ENCODE measurements around the gene SSH2.

The SSH2 gene

DNA sequence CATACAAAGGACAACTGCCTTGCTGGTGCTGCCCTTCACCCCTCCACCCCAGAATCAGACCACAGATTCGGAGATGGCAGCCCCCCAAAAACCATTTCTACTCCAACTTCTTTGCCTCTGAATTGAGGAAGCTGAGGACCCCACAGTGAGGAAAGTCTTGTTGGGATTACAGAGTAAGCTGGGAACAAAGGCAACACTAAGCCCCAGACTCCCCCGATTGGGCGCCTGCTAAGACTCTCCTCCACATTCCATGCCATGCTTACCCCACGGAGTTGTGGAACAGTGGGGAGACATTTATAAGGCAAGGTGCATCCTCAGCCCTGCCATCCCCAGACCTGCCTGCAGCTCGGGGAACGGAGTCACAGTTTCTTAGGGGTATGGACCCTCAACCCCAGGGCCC lies 342.4 kb downstream of the SSH2 start:
- Histone ChIP-seq H3K27me3 (replicated peaks; ENCODE audit: insufficient read depth, low read length) (no peaks in the 10 kb centered on the region), H3K9ac (ENCODE audit: low read length) (peak overlapping the region; percentile 68; the same call in 1 of the 2 replicates), H3K9me3 (replicated peaks; ENCODE audit: insufficient read depth, low read length) (no peaks in the 10 kb centered on the region), H3K9me2 (replicated peaks; ENCODE audit: insufficient read depth, low read length) (no peaks in the 10 kb centered on the region), H3K4me2 (ENCODE audit: low read depth, low read length) (peak overlapping the region; percentile 90; the same call in 1 of the 2 replicates), H2AFZ (ENCODE audit: low read length) (no peak overlapping the region), H4K20me1 (ENCODE audit: insufficient read depth, low read length) (no peaks in the 10 kb centered on the region), H3K4me1 (ENCODE audit: low read length) (peaks cover 29% of the 10 kb centered on the region), H3K79me2 (ENCODE audit: low read length) (peaks cover 55% of the 10 kb centered on the region), H3K4me3 (ENCODE audit: low read length) (peak overlapping the region; percentile 78; the same call in 1 of the 2 replicates), H3K27ac (ENCODE audit: low read length) (no peak overlapping the region), H3F3A (ENCODE audit: insufficient read depth, low read length) (peaks cover 6% of the 10 kb centered on the region; the same call in 1 of the 2 replicates), H3K36me3 (replicated peaks; ENCODE audit: insufficient read depth, low read length) (no peaks in the 10 kb centered on the region)
- TF ChIP-seq CTCF (IDR thresholded peaks at IDR 0.05; ENCODE audit: low read length) (no peak), EZH2phosphoT487 (IDR thresholded peaks at IDR 0.05; ENCODE audit: low read length) (no peak), EZH2 (optimal IDR thresholded peaks at IDR 0.05; ENCODE audit: low read depth, low read length) (no peak)
- DNase-seq: no peak

GRCh38 chr17:29586676-29587469 lies 343.2 kb downstream of the SSH2 start:
- peaks cover 22% of the 10 kb centered on the region for H3K4me1 ChIP-seq (ENCODE audit: low read length)
- no peaks in the 10 kb centered on the region for H3K9me2 ChIP-seq (replicated peaks; ENCODE audit: insufficient read depth, low read length)
- H3K9me3 ChIP-seq (replicated peaks; ENCODE audit: insufficient read depth, low read length): no peaks in the 10 kb centered on the region
- no peak for DNase-seq
- no peak for TF ChIP-seq EZH2 (optimal IDR thresholded peaks at IDR 0.05; ENCODE audit: low read depth, low read length)
- H3K27ac ChIP-seq (ENCODE audit: low read length): no peak overlapping the region
- H3K79me2 ChIP-seq (ENCODE audit: low read length): peaks cover 57% of the 10 kb centered on the region
- no peak overlapping the region for H3K4me2 ChIP-seq (ENCODE audit: low read depth, low read length)
- H2AFZ ChIP-seq (ENCODE audit: low read length): no peak overlapping the region
- H3K4me3 ChIP-seq (ENCODE audit: low read length): no peak overlapping the region
- H3K36me3 ChIP-seq (replicated peaks; ENCODE audit: insufficient read depth, low read length): no peaks in the 10 kb centered on the region
- no peaks in the 10 kb centered on the region for H4K20me1 ChIP-seq (ENCODE audit: insufficient read depth, low read length)
- no peaks in the 10 kb centered on the region for H3K27me3 ChIP-seq (replicated peaks; ENCODE audit: insufficient read depth, low read length)
- no peak overlapping the region for H3K9ac ChIP-seq (ENCODE audit: low read length)
- 0 out of 2 replicates have a peak, but pooled peaks cover under 1% of the 10 kb centered on the region for H3F3A ChIP-seq (ENCODE audit: insufficient read depth, low read length)

- Histone ChIP-seq H3K27ac (ENCODE audit: low read length) (no peak overlapping the region), H3K36me3 (replicated peaks; ENCODE audit: insufficient read depth, low read length) (no peaks in the 10 kb centered on the region), H3K79me2 (ENCODE audit: low read length) (peaks cover 57% of the 10 kb centered on the region), H3K9ac (ENCODE audit: low read length) (no peak overlapping the region), H3K27me3 (replicated peaks; ENCODE audit: insufficient read depth, low read length) (no peaks in the 10 kb centered on the region), H3K4me1 (ENCODE audit: low read length) (peaks cover 19% of the 10 kb centered on the region), H3K9me2 (replicated peaks; ENCODE audit: insufficient read depth, low read length) (no peaks in the 10 kb centered on the region), H3K4me2 (ENCODE audit: low read depth, low read length) (no peak overlapping the region), H4K20me1 (ENCODE audit: insufficient read depth, low read length) (no peaks in the 10 kb centered on the region), H3K4me3 (ENCODE audit: low read length) (no peak overlapping the region), H3F3A (ENCODE audit: insufficient read depth, low read length) (no peaks in the 10 kb centered on the region), H3K9me3 (replicated peaks; ENCODE audit: insufficient read depth, low read length) (no peaks in the 10 kb centered on the region), H2AFZ (ENCODE audit: low read length) (no peak overlapping the region)
- no peak for DNase-seq
- TF ChIP-seq EZH2 (optimal IDR thresholded peaks at IDR 0.05; ENCODE audit: low read depth, low read length): no peak
- no peak for TF ChIP-seq EZH2phosphoT487 (IDR thresholded peaks at IDR 0.05; ENCODE audit: low read length)
- peak; percentile 36 for TF ChIP-seq CTCF (IDR thresholded peaks at IDR 0.05; ENCODE audit: low read length)
Measured at GRCh38 chr17:29585080-29585751, 344.8 kb downstream of the SSH2 start.
